GM21526 (cell line): ENCODE data around the gene CTIF.

ENCODE experiments used
- ATAC-seq: cut with Tn5 transposase; IDR thresholded peaks from one replicate; pipeline ENCODE4 v1.9.1; 2021; ENCODE audit warnings: moderate library complexity; ENCODE audit not compliant: unreplicated experiment, low FRiP score

CTIF gene

GRCh38 chr18:48661421-48661820 lies 122.6 kb downstream of the CTIF start:
- no peak for ATAC-seq

GRCh38 chr18:48662011-48662661 lies 123.3 kb downstream of the CTIF start:
- ATAC-seq: no peak

DNA sequence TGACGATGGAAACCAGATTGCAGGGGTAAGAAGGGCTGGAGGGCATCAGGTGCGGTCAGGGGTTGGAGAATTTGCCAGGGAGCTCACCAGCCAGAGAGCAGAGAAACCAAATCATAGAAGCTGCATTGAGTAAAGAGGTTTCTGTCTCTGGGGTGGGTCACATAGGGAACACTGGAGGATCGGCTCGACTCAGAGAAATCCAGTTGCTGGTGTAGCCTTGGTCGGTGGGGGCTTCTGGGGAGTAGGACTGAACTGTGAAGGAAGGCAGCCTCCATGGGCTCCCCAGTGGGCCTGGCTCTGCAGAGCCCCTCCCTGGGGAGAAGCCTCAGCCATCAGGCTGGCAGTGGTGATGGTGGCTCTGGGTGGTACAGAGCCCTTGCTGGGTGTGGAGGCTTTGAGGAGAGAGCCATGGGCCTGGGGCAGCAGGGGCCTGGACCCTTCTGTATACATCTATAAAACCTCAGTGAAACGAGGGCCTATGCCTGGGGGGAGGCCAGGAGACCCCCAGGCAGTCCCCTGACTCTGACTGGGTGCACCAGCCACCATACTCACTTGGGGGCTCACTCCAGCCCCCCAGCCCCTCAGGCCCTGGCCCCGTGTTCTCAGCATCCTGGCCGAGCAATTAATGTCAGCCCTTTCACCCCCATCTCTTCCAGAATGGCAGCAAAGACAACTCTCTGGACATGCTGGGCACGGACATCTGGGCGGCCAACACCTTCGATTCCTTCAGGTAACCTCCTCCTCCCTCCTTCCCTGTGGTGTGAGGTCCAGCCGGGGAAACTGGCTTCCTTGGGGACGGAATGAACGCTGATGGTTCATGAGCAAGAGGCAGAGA lies 124.5 kb downstream of the CTIF start:
- ATAC-seq: no peak

GRCh38 chr18:48663931-48664847 lies 125.4 kb downstream of the CTIF start:
- ATAC-seq: no peak

DNA sequence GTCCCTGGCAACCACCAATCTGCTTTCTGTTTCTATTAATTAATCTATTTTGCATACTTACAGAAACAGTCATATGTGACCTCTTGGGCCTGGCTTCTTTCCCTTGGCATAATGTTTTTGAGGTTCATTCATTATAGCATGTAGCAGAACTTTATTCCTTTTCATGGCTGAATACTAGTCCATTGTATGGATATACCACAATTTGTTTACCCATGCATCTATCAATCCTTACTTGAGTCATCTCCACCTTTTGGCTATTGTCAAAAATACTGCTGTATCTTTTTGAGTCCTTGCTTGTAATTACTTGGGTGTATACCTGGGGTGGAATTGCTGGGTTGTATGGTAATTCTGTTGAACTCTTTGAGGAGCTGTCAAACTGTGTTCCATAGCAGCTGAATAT lies 126.8 kb downstream of the CTIF start:
- no peak for ATAC-seq

DNA sequence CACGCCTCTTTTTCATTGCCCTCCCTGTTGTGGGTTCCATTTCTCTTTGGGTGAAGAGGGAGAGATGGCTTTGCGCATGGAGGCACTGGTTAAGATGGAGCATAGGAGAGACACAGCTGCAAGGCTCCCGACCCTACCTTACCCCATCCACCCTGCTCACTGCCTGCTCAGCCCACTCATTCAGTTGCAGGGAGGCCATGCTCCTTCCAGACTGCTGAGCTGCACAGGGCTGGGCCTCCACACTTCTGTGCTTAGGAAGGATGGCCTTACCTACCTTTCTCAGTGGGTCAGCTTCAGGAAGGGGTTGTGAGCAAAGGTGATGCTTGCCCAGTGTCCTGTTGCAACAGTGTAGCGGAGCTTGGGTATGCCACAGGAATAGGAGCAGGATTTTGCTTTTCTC lies 127.8 kb downstream of the CTIF start:
- ATAC-seq: no peak

- ATAC-seq: no peak
These were observed 128.7 kb downstream of the CTIF start for GRCh38 chr18:48667276-48668254.

DNA sequence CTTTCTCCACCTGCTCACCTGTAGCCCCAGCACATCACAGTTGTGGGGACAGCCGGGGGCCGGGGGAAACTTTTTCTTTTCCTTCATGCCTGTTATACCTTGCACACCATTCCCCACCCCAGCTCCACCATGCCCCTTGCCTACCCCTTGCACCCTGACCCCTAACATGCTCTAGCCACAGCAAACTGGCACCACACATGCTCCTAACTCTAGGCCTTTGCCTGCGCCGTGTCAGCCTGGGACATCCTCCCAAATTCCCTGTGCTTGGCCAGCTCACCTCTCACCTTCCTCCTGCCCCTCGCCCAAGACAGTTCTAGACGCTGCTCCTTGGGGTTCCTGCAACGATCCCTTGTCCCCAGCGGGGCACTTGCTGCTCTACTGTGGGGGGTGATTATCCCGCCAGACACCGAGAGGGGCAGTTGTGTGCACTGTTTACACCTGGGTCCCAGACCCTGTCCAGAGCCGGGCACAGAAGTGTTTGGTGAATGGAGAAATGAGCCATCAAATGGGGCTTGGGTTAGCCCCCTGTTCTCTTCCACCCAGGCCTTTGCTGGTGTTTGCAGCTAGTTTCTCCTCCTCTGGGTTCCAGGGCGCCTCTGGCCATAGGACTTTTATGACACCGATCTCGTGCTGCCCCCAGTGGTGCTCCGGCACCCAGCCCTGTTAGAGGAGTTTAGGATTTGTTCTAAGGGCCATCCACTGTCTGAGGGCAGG lies 129.8 kb downstream of the CTIF start:
- ATAC-seq: no peak

DNA sequence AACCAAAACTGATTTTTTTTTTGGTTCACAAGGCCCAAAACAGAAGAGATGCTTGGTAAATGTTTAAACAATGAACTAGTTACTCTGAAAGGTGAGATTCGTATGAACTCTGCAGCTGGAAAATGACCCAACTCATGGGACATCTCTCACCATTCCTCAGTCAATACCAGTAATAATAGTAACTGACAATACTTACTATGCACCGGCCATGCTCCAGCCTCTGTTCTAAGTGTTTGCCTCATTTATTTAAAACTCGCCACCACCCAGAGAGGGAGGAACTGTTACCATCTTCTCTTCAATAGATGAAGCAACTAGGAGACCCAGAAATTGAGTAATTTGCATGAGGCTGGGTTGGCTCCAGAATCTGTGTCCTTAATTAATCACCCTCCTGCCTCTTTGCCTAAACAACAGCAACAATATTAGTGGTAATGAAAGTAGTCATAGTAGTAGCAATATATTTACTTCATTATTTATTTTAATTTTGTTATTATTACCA lies 130.4 kb downstream of the CTIF start:
- ATAC-seq: no peak

DNA sequence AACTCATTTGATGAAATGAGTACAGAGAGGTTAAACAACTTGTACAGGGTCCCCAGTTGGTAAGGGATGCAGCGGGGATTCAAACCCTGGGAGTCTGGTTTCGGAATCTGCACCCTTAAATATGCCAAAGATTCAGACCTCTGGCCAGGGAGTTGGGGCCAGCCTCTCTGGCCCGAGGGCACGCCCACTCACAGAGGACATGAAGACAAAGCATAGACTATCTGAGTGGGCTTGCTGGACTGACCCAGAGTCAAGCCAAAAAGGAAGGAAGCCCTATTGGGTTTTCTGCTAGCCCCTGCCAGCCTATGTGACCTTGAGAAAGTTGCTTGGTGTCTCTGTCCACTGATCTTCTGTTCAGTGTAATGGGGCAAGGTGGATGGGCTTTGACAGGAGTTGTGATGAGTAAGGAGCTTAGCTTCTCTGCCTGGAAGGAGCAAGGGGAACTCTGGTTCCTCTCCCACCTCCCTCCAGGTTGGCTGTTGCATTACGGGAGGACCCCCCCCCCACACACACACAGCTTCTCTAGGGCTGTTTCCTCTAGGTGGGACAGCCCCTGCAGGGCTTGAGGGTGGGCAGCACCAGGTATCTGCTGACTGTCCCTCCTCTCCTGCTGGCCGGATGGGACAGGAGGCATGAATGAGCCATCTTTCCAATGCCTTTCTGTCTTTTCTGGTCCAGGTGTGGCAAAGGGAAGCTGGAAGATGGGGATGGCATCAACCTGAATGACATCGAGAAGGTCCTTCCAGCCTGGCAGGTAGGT lies 131.3 kb downstream of the CTIF start:
- no peak for ATAC-seq

DNA sequence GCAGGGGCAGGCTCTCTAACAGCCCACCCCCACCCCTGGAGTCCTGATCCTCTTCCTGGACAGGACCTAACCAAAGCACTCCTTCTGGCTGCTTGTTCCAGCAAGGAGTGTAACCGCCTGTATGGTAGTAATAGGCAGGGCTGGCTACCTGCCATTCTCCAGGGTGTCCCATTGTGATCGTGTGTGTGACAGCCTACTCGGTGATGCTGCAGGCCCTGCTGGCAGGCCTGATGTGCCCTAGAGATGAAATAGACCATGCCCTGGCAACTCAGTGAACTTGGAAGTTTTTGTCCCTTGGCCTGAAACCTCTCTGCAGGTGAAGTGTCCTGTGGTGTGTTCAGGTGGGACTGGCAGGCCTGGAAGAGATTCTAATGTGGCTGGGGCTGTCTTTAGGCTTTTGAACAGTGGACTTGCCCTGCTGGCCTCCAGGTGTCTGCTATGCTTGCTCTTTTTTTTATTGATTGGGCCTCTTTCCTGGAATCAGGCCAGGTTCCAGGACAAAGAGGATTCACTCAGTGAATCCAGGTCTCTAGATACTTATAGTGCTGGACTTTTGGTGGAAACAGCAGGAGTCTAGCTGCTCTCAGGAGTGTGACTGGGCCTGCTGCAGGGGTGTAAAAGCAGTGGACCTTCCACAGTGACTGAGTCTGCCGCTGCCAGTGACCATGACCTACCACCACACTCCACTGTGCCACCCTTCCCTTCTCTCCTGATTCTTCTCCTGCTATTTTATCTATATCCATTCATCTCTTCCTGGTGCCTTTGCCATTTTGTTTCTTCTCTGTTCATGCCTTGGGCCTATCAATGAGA lies 132.1 kb downstream of the CTIF start:
- ATAC-seq: no peak

DNA sequence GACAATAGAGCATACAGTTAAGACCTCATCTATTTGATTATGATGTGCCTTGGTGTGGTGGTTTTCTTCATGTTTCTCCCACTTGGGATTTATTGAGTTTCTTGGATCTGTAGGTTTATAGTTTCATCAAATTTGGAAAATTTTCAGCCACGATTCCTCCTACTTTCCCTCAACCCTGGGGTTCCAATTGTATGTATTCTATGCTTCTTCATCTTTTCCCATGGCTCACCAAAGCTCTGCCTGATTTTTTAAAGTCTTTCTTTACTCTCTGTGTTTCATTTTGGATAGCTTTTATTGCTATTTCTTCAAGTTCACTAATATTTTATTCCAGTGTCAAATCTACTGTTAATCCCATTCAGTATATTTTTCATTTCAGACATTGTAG lies 132.7 kb downstream of the CTIF start:
- no peak for ATAC-seq

DNA sequence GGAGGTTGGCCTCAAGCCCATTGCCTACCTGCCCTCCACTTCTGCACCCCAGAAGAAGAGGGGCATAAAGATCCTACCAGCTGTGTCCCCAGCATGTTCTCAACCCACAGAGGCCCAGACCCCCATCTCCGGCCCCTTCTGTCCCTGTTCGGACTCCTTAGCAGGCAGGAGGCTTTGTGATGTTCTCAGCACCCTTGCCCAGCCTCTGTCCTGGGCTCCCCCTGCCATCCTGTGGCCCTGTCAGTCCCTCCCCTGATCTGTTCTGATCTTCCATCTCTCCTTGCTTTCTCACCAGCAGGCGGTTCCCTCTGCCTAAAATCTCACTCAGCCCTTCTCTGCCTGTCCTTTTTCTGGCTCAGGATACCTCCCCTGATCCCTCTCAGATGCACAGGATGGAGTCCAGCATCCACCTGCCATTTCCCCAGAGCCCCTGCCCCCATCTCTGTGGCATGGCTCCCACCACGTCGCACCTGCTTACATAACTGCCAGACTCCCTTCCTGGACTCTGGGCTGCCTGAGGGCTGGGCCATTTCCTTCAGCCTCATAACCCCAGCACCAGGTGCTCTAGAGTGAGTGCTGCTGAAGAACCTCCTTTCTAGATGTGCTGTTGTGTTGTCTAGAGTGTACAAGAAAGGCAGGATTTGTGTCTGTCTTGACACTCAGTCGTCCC lies 134.0 kb downstream of the CTIF start:
- no peak for ATAC-seq

DNA sequence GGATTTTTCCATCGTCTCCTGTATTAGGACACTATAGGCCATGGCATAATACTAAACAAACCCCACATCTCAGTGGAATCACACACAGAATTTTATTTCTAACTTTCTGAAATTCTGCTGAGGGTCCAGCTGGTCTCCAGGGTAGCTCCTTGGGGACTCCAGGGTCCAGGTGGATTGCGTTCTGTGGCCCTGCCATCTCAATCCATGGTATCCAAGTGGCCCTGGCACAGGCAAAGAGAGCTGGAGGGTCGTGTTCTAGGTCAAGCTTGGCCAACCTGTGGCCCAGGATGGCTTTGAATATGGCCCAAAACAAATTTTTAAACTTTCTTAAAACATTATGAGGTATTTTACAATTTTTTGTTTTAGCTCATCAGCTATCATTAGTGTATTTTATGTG lies 134.6 kb downstream of the CTIF start:
- no peak for ATAC-seq

DNA sequence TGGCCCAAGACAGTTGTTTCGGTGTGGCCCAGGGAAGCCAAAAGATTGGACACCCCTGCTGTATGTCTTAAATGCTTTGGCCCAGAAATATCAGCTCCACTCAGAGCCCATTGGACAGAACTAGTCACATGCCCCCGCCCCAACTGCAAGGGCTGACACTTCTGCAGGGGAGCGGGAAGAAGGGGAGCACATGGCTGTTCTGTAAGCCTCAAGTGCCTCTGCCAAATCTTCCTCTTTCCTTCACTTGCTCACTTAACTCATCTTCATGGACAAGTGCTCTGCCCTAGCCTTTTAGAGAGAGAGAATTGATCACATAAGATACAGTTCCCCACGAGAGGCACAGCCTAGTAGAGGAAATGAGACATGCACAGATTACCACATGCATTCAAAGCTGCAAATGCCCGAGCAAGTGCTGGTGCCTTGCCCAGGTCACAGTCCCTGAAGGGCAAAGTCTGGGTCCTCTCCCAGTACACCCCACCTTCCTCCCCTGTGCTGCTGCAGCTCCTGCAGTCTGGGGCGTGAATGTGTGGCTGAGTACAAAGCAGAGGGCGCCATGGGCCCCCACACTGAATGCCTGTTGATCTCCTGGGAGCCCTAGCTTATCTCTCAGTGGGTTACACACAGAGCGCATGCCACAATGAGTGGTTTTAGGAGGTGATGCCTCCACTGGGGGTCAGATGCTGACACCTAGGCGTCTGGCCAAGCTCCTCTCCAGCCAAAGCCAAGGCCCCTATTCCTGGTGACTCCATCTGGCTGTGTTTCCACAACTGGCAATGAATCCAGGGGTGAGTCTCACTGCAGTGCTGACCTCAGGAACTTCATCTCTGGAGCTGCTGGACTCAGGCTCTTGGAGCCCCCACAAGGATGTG lies 135.3 kb downstream of the CTIF start:
- no peak for ATAC-seq

- ATAC-seq: no peak
These were observed 136.0 kb downstream of the CTIF start for GRCh38 chr18:48674758-48675351.
